ENCODE data around the gene SLC29A4.
"Not testable (repeated sequence)": the region's sequence is repeated elsewhere in the genome, so short reads cannot be mapped to it uniquely, and the experiment has no call there.

The SLC29A4 gene

DNA sequence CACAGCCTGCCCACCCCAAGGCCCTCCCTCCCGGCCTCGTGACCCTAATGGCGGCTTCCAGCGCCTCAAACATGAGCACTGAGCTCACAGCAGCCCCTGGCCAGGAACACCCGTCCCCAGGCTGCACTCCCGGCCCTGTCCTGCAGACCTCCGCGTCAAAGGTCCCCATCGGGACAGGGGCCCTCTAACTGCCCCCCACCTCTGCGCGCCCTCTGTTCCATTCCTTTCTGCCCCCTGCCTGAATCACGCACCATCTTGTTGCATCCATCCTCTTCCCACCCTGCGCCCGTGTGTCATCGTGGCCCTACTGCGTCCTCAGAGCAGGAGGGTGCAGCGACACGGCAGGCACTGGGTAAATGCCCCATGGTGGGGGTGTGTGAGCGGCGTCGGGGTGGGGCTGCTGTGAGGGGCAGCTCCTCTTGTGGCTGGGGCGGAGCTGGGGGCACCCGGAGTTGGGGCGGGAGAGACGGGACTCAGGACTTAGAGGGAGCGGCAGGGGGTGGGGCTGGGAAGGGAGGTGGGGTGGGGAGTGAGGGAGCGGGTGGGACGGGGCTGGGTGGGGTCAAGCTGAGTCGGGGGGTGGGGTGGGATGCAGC is 13.4 kb downstream of the SLC29A4 start:
- no peak for DNase-seq (ENCODE audit: low read depth)

DNA sequence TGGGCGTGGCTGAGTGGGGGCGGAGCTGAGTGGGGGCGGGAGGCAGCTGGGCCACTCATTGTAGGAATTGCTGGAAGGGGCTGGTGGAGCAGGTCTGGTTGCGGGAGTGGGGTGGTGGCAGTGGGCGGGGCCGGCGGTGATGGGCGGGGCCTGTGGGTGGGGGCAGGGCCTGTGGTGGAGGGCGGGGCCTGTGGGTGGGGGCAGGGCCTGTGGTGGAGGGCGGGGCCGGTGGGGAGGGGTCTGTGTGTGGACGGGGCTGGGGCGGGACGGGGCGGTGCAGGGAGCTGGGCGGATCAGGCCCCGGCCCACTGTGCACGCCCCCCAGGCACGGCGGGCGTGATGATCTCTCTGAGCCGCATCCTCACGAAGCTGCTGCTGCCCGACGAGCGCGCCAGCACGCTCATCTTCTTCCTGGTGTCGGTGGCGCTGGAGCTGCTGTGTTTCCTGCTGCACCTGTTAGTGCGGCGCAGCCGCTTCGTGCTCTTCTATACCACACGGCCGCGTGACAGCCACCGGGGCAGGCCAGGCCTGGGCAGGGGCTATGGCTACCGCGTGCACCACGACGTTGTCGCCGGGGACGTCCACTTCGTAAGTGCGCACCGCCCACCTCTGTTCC is 14.0 kb downstream of the SLC29A4 start:
- peak; percentile 37 for DNase-seq (ENCODE audit: low read depth)

GRCh38 chr7:5300366-5300765 is 17.6 kb downstream of the SLC29A4 start:
- no peak for DNase-seq (ENCODE audit: low read depth)

- no peak for DNase-seq (ENCODE audit: low read depth)
These were observed 19.8 kb downstream of the SLC29A4 start for GRCh38 chr7:5302577-5302976.

GRCh38 chr7:5303061-5303460 is 20.3 kb downstream of the SLC29A4 start:
- DNase-seq (ENCODE audit: low read depth): no peak

GRCh38 chr7:5303591-5304505 is 21.1 kb downstream of the SLC29A4 start:
- no peak for DNase-seq (ENCODE audit: low read depth)

GRCh38 chr7:5305050-5305449 is 22.3 kb downstream of the SLC29A4 start:
- DNase-seq (ENCODE audit: low read depth): not testable (repeated sequence)

GRCh38 chr7:5307221-5308142 is 24.7 kb downstream of the SLC29A4 start:
- not testable (repeated sequence) for DNase-seq (ENCODE audit: low read depth)

GRCh38 chr7:5309146-5309545 is 26.4 kb downstream of the SLC29A4 start:
- no peak for DNase-seq (ENCODE audit: low read depth)

DNA sequence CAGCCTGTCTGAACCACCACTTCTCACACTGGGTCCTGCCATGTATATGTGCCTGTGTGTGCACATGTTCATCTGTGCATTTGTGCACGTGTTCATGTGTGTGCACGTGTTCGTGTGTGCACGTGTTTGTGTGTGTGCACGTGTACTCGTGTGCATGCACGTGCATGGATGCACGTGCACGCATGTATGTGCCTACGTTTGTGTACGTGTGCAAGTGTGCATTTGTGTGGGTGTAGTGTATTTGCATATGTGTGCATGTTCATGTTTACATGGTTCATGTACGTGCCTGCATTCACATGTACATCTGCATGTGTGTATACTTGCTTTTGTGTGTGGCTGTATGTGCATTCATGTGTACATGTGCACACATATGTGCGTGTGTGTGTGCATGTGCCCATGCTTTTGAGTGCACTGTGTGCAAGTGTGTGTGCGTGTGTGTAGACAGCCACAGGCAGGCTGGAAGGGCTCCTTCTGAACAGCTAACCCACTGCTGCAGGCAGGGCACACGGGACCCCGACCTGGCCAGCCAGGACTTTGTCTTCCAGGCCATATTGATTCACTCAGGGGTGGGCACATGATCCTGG is 28.2 kb downstream of the SLC29A4 start:
- no peak for DNase-seq (ENCODE audit: low read depth)

GRCh38 chr7:5312276-5313070 is 29.7 kb downstream of the SLC29A4 start:
- DNase-seq (ENCODE audit: low read depth): not testable (repeated sequence)

GRCh38 chr7:5313076-5313885 is 30.5 kb downstream of the SLC29A4 start:
- DNase-seq (ENCODE audit: low read depth): not testable (repeated sequence)

DNA sequence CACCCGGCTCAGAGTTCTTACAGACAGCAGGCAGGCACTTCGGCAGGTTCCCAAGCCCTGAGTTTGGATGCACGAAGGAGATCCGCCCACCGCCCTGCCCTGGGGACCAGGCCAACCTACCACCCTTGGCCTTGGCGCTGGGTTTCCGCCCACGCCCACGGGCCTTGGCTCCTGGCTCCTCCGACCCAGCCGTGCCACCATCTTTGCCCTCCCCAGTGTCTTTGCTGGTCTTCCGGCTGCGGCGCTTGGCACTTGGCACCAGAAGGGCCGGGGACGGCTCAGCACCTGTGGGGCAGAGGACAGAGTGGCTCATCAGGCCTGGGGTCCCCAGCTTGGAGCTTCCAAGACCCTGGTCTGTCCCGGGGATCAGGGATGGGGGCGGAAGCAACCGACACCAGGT is 32.1 kb downstream of the SLC29A4 start:
- no peak for DNase-seq (ENCODE audit: low read depth)

DNA sequence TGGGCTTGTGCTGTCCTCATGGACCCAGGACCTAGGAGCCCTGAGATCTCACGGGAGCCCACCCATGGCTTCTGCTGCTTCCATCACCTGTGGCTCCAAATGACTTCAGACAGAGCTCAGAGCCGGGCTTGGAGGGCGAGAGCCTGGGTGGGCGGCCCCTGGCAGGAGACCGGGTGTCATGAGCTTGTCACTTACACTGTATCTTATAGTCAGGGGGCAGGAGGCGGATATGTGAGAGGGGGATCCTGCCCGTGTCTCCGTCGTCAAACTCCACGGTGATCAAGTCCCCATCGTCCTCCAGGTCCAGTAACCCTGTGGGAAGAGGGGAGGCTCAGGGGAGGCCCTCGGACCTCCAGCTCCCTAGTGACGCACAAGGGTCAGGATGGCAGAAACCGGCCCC is 33.0 kb downstream of the SLC29A4 start:
- DNase-seq (ENCODE audit: low read depth): no peak

DNA sequence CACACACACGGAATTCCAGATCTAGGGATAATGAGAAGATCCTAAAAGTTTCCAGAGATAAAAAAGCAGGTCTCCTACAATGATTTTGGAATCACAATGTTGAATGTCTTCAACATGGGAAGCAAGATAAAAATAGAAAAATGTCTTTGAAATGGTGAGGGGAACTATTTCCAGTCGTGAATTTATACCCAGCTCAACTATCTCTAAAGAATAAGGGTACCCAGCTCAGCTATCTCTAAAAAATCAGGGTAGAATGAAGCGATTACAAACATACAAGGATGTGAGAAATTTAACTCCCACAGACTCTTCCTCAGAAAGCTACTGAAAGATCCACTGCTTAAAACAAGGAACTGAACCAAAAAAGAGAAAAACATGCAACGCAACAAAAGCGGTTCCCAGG is 35.9 kb downstream of the SLC29A4 start:
- DNase-seq (ENCODE audit: low read depth): not testable (repeated sequence)

GRCh38 chr7:5320391-5320790 is 37.6 kb downstream of the SLC29A4 start:
- no peak for DNase-seq (ENCODE audit: low read depth)

DNA sequence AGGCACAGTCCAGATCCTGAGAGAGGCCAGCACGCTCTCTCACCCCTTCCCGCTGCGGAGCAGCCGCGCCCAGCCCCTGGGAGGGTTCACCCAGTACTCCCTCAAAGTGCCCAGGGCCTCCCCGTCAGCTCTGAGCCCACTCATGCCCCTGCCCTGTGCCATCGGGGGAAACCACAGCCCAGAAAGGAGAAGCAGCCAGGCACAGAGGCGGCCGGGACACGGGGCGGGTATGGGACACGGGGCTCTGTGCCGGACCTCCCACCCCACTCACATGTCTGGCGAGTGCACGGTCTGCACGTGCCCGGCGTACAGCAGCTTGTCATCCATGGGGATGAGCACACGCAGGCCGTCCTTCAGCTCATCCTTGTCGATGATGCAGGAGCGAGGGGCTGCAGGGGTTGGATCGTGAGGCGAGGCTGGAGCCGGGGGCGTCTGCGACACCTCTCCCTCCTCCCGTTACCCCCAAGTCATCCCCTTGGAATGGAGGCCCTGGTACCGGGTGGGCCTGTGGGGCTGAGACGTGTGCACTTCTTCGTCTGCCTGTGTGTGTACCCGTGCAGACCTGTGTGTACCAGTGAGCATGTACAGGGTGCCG is 38.2 kb downstream of the SLC29A4 start:
- DNase-seq (ENCODE audit: low read depth): no peak

- no peak for DNase-seq (ENCODE audit: low read depth)
These were observed 40.1 kb downstream of the SLC29A4 start for GRCh38 chr7:5322621-5323410.
